Activated T-helper 1 cell treated with anti-CD3 and anti-CD28 coated beads, Interleukin-12 subunit alpha, Interleukin-12 subunit beta, Interleukin-2, Interleukin-4 antibody, amounts not matched to agents 30 ng/mL and 10 ng/mL and 1 ng/mL, durations not matched to agents 14 hours and 24 hours and 36 hours (primary cell): ENCODE data around the gene RAC2. TPM values are rescaled to one million over a fixed set of nuclear protein-coding genes. Genes with fewer than 3 reads are reported as not detected.

Experiments used
- DNase-seq: peaks from one replicate; pipeline ENCODE4 v3.0.0; 2021; ENCODE audit warnings: low spot score
- H3K27ac Mint-ChIP-seq: one replicate; pipeline ENCODE4 v1.8.0; 2021; ENCODE audit warnings: mild to moderate bottlenecking, mixed read lengths
- H3K27me3 Mint-ChIP-seq: one replicate; pipeline ENCODE4 v1.8.0; 2022; ENCODE audit warnings: mild to moderate bottlenecking, moderate library complexity, mixed read lengths; ENCODE audit not compliant: insufficient read depth
- H3K36me3 Mint-ChIP-seq: one replicate; pipeline ENCODE4 v1.8.0; 2021; ENCODE audit warnings: low read depth, mixed read lengths
- H3K4me1 Mint-ChIP-seq: one replicate; pipeline ENCODE4 v1.8.0; 2021; ENCODE audit warnings: low read depth, mixed read lengths
- H3K4me3 Mint-ChIP-seq: one replicate; pipeline ENCODE4 v1.8.0; 2021; ENCODE audit warnings: mild to moderate bottlenecking, moderate library complexity, mixed read lengths
- H3K9me3 Mint-ChIP-seq: one replicate; pipeline ENCODE4 v1.8.0; 2021; ENCODE audit warnings: mixed read lengths
- intact Hi-C: fragments of 100-400 bp; cut with micrococcal nuclease; formaldehyde crosslinking; loops from one replicate; pipeline ENCODE4 v1.15.1; 2024
- total RNA-seq: library from RNA; stranded (reverse); gene quantifications from 2 replicates; pipeline ENCODE4 v1.2.3, GENCODE V29; 2022

The RAC2 gene
- total RNA-seq, 1 donor from 2014 or later = 614 TPM

GRCh38 chr22:37244922-37245722, 1.1 kb upstream of the RAC2 start:
- Mint-ChIP-seq H3K4me3 (peak overlapping the region; percentile 99), H3K27me3 (no peaks in the 10 kb centered on the region), H3K36me3 (peaks cover 32% of the 10 kb centered on the region), H3K4me1 (peaks cover 38% of the 10 kb centered on the region), H3K9me3 (no peaks in the 10 kb centered on the region), H3K27ac (peak overlapping the region; percentile 99)
- intact Hi-C loops = loop anchor here (1.0 to 5.0 kb wide), 2 partner anchors 16 to 362 kb away; partner anchors contain the start of gene GGA1
- no peak for DNase-seq

GRCh38 chr22:37243402-37244113, 511 bp downstream of the RAC2 start:
- Mint-ChIP-seq H3K9me3 (no peaks in the 10 kb centered on the region), H3K27ac (peak overlapping the region; percentile 99), H3K4me3 (peak overlapping the region; percentile 99), H3K36me3 (peaks cover 46% of the 10 kb centered on the region), H3K4me1 (peaks cover 53% of the 10 kb centered on the region), H3K27me3 (no peaks in the 10 kb centered on the region)
- no peak for DNase-seq
- intact Hi-C loops = loop anchor here (1.0 to 5.0 kb wide), 2 partner anchors 18 to 364 kb away; partner anchors contain the start of gene GGA1

DNA sequence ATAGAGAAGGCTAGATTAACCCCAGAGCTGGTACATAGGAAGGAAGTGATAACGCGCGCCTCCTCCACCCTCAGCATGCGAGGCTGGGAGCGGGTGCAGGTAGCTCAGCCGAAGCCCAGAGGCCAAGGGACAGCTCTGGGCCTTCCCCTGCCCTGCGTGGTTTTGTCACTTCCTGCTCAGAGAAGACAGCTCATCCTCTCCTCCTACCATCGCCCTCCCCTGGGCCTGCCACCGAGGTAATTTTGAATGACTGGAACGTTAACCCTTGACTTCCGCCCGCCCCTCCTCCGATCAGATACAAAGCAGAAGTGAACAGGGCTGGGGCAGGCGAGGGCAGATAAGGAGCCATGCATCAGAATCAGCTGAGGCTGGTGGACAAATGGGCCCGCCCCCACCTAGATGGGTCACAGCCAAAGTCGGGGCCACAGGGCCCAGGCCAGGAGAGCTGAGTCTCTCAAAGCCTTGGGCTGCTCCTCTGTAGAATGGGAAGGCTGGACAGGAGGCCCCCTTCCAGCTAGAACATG, 1.6 kb downstream of the RAC2 start:
- Mint-ChIP-seq H3K36me3 (peaks cover 57% of the 10 kb centered on the region), H3K4me1 (peaks cover 64% of the 10 kb centered on the region)

DNA sequence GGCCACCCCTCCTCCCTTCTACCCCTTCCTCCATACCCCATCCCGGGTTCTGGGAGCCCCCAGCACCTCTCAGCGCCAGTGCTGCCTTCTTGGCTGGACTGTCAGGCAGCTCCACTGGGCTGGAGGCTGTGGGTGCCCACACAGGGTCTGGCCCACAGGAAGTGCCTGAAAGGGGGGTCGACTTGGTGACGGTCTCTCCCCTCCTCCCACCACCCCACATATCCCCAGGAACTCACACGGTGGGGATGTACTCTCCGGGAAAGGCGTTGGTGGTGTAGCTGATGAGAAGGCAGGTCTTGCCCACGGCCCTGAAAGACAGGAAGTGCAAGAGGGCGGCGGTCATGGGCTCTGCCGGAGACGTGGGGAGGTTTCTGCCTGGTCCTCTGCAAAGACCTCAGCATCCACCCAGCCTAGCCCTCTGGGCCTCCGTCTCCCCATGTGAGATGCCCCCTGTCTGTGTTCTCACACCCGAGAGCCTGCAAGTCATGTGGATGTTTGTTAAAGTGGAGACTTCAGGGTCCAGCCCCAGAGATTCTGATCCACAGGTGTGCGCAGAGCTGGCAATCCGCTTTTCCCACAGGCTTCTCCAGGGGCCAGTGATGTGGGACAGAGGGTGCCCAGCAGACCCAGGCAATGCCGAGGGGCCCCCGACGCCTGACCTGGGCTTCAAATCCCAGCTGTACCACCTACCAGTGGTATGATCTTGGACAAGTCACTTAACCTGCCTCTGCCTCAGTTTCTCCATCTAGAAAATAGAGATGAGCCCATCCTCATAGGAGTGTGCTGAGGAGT, 2.5 kb downstream of the RAC2 start:
- H3K27ac Mint-ChIP-seq = peak overlapping the region; percentile 99
- H3K9me3 Mint-ChIP-seq = no peaks in the 10 kb centered on the region
- intact Hi-C loops = loop anchor here (1.0 to 5.0 kb wide), 10 partner anchors 11 to 366 kb away; partner anchors contain the start of gene GGA1
- H3K4me3 Mint-ChIP-seq = peak overlapping the region; percentile 99
- H3K4me1 Mint-ChIP-seq = peaks cover 73% of the 10 kb centered on the region
- H3K27me3 Mint-ChIP-seq = no peaks in the 10 kb centered on the region
- peaks cover 64% of the 10 kb centered on the region for H3K36me3 Mint-ChIP-seq
- DNase-seq = no peak

More for the DNA sequence above, 1.6 kb downstream of the RAC2 start:
- intact Hi-C loops = loop anchor here (1.0 to 5.0 kb wide), 10 partner anchors 12 to 365 kb away; partner anchors contain the start of gene GGA1
- Mint-ChIP-seq H3K4me3 (peak overlapping the region; percentile 99), H3K27ac (peak overlapping the region; percentile 99), H3K9me3 (no peaks in the 10 kb centered on the region), H3K27me3 (no peaks in the 10 kb centered on the region)
- peak; percentile 91 for DNase-seq

DNA sequence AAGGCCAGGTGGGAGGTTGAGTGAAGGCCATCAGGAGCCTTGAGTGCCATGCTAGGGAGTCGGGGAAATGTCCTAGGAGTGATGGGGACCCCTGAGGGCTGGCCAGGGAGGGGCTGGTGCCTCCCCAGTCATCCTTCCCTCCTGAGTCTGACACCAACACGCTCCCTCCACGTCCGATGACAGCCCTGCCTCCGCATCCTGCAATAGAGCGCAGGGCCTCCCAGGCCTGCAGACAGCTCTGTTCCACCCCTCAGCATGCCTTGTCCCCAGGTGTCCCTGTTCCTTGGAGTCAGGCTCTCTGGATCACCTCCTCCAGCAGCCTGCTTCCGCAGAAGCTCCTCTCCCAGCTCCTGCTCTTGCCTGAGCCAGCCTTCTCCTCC, 3.1 kb downstream of the RAC2 start:
- no peaks in the 10 kb centered on the region for H3K27me3 Mint-ChIP-seq
- DNase-seq = no peak

GRCh38 chr22:37240240-37240940, 3.7 kb downstream of the RAC2 start:
- Mint-ChIP-seq H3K9me3 (no peaks in the 10 kb centered on the region), H3K27me3 (no peaks in the 10 kb centered on the region), H3K27ac (peak overlapping the region; percentile 99), H3K4me1 (peaks cover 85% of the 10 kb centered on the region), H3K4me3 (peak overlapping the region; percentile 99), H3K36me3 (peaks cover 75% of the 10 kb centered on the region)
- no peak for DNase-seq
- intact Hi-C loops = loop anchor here (5.0 kb wide), 1 partner anchor 367 kb away; the partner anchor contains the start of gene GGA1

More for the DNA sequence above, 3.1 kb downstream of the RAC2 start:
- Mint-ChIP-seq H3K4me3 (peak overlapping the region; percentile 99), H3K36me3 (peaks cover 71% of the 10 kb centered on the region), H3K27ac (peak overlapping the region; percentile 99), H3K4me1 (peaks cover 80% of the 10 kb centered on the region), H3K9me3 (no peaks in the 10 kb centered on the region)
- intact Hi-C loops = loop anchor here (5.0 kb wide), 1 partner anchor 366 kb away; the partner anchor contains the start of gene GGA1

DNA sequence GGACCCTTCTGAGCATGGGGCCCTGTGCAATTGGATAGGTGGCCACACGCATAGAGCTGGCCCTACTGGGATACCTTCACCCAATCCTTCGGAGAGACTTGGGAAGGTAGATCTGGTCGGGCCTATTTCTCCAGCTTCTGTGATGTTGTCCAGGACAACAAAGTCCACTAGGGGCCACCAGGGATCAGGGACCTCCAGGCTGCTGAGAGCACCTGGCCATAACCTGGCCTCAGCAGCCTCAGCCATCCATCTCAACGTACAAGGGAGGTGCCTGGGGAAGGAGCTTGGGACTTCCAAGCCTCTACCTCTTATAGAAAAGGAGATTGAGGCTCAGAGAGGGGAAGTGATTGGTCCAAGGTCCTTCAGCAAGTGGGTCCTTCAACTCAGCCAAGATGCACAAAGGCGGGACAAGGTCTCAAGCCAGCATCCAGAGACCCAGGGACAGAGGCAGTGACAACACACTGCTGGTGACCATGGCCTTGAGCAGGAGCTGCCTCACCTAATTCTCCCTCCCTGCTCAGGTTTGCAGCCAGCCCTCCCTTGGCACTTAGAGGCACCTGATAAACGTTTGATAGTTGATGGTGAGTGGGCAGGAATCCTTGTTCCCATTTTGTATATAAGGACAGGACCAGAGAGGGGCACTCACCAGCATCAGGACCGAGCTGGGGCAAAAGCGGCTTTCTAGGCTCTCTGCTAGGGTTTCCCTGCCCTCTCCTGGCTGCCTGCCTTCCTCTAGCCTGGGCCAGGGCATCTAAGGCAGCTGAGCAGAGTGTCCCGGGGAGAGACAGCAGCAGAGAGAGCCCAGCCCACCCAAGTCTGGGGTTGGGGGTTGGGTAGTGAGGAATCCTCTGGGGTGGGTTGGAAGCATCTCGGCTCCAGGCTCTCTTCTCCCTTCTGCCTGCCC, 4.5 kb downstream of the RAC2 start:
- Mint-ChIP-seq H3K27ac (peak overlapping the region; percentile 99), H3K36me3 (peaks cover 81% of the 10 kb centered on the region), H3K27me3 (no peaks in the 10 kb centered on the region), H3K4me3 (peak overlapping the region; percentile 99), H3K4me1 (peaks cover 87% of the 10 kb centered on the region), H3K9me3 (no peaks in the 10 kb centered on the region)
- no peak for DNase-seq
- intact Hi-C loops = loop anchor here (5.0 to 10.0 kb wide), 3 partner anchors 368 to 1465 kb away; partner anchors contain the start of genes GGA1, GTPBP1 and JOSD1

DNA sequence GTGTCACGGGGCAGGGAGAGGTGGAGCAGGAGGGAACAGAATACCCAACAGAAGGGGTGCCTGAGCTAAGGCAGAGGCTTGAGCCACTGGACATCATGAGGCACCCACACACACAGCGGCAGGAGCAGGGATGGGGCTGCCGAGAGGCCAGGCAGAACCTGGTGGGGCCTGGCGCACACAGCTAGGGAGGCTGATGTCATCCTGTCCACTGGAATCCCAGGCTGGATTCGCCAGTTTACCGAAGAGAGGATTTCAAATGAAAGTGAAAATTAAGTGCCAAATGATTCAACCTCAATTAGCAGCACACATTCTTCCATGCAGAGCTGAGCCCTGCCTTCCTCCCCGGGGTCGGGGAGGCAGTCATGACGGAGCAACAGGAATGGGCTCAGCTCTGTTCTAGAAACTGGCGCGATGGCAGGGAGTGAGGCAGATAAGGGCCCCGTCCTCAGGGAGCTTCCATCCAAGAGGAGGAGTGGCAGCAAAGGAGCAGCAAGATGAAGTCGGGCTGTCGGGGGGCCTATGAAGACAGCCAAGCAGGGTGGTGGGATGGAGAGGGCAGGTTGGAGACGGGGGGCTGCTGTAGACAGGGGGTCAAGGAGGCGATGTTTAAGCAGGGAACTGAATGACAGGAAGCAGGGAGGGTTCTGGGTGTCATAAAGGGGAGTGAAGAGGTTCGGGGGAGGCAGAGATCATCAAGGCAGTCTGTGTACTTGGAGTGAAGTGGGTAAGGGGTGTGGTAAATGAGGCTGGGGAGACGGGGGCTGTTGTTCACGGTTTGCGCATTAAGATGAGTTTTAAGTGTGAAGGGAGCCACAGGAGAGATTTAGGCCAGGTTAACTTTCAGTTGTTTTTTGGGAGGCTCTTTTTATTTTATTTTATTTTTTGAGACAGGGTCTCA, 6.4 kb downstream of the RAC2 start:
- Mint-ChIP-seq H3K36me3 (peaks cover 83% of the 10 kb centered on the region), H3K9me3 (no peaks in the 10 kb centered on the region), H3K27ac (peak overlapping the region; percentile 99), H3K27me3 (no peaks in the 10 kb centered on the region), H3K4me1 (peaks cover 98% of the 10 kb centered on the region), H3K4me3 (peak overlapping the region; percentile 99)
- intact Hi-C loops = loop anchor here (1.0 to 10.0 kb wide), 3 partner anchors 7 to 1467 kb away; partner anchors contain the start of genes GTPBP1 and JOSD1
- DNase-seq = no peak

GRCh38 chr22:37235897-37236607, 8.0 kb downstream of the RAC2 start:
- H3K27me3 Mint-ChIP-seq = no peaks in the 10 kb centered on the region
- no peak for DNase-seq
- peaks cover 99% of the 10 kb centered on the region for H3K4me1 Mint-ChIP-seq
- peaks cover 82% of the 10 kb centered on the region for H3K36me3 Mint-ChIP-seq
- peak overlapping the region; percentile 71 for H3K4me3 Mint-ChIP-seq
- H3K27ac Mint-ChIP-seq = peak overlapping the region; percentile 91
- intact Hi-C loops = loop anchor here (10.0 kb wide), 2 partner anchors 871 to 1469 kb away; partner anchors contain the start of genes GTPBP1 and JOSD1
- H3K9me3 Mint-ChIP-seq = no peaks in the 10 kb centered on the region
